ENCODE data around the gene TPM2. TPM values are rescaled to one million over a fixed set of nuclear protein-coding genes. Genes with fewer than 3 reads are reported as not detected.

Gene TPM2
- total RNA-seq, 1 donor = 911 TPM

GRCh38 chr9:35635730-35636129 lies 54.0 kb downstream of the TPM2 start:
- Histone ChIP-seq H3K4me1 (ENCODE audit: insufficient read depth, low read length) (peaks cover 12% of the 10 kb centered on the region), H3K36me3 (ENCODE audit: insufficient read depth, low read length) (no peaks in the 10 kb centered on the region), H2AFZ (ENCODE audit: low read length) (peak overlapping the region; percentile 51), H4K20me1 (ENCODE audit: insufficient read depth, low read length) (no peaks in the 10 kb centered on the region), H3K9me3 (ENCODE audit: low read depth, low read length) (no peaks in the 10 kb centered on the region), H3K27ac (ENCODE audit: low read depth, low read length) (no peak overlapping the region), H3K27me3 (ENCODE audit: insufficient read depth, low read length) (no peaks in the 10 kb centered on the region), H3K4me3 (ENCODE audit: insufficient read depth, low read length) (no peak overlapping the region), H3K4me2 (ENCODE audit: insufficient read depth, low read length) (no peak overlapping the region), H3K79me2 (ENCODE audit: insufficient read depth, low read length) (no peaks in the 10 kb centered on the region)
- no peak for TF ChIP-seq CTCF (IDR thresholded peaks at IDR 0.05; ENCODE audit: extremely low read depth, low read depth, low read length)
- no peak for DNase-seq (ENCODE audit: insufficient read length, low spot score, missing footprints)

Small RNA genes within 50 kb of the gene (small RNA-seq; reads per million reads assigned to genes)
- gene MIR6853 (0.74 reads per million, percentile 8 among the genes with 10 or more reads in this experiment), gene RMRP (not detected), gene RN7SL22P (not detected)

Other genes starting within 250 kb of the TPM2 start
- 25.0 and 28.6 TPM in 2 replicates for gene RUSC2, start 199.8 kb downstream of the TPM2 start, total RNA-seq
- 18.5 and 18.6 TPM in 2 replicates for gene TESK1, start 84.7 kb downstream of the TPM2 start, total RNA-seq
- 2.7 and 2.9 TPM in 2 replicates for gene CD72, start 71.5 kb downstream of the TPM2 start, total RNA-seq
- 0.36 TPM in 1 of 2 replicates, not detected in the other for gene SIT1, start 39.0 kb downstream of the TPM2 start, total RNA-seq
- gene RMRP, start 31.9 kb downstream of the TPM2 start, total RNA-seq = 88,726 and 110,601 TPM in 2 replicates
- gene CCDC107, start 31.6 kb downstream of the TPM2 start, total RNA-seq = 10.6 and 15.6 TPM in 2 replicates
- gene ARHGEF39, start 24.7 kb downstream of the TPM2 start, total RNA-seq = 0.36 and 0.88 TPM in 2 replicates
- not detected in 2 replicates for gene CA9, start 16.0 kb downstream of the TPM2 start, total RNA-seq
- gene TLN1, start 42.3 kb upstream of the TPM2 start, total RNA-seq = 306 and 376 TPM in 2 replicates
- 56.6 and 64.8 TPM in 2 replicates for gene CREB3, start 42.7 kb upstream of the TPM2 start, total RNA-seq
- 29.5 and 31.1 TPM in 2 replicates for gene GBA2, start 59.3 kb upstream of the TPM2 start, total RNA-seq
- gene RGP1, start 59.4 kb upstream of the TPM2 start, total RNA-seq = 16.5 and 18.5 TPM in 2 replicates
- not detected in 2 replicates for gene MSMP, start 64.4 kb upstream of the TPM2 start, total RNA-seq
- gene NPR2, start 101.7 kb upstream of the TPM2 start, total RNA-seq = 16.6 and 20.3 TPM in 2 replicates
- gene SPAG8, start 122.3 kb upstream of the TPM2 start, total RNA-seq = 0.88 and 2.2 TPM in 2 replicates
- 17.0 and 17.4 TPM in 2 replicates for gene HINT2, start 125.1 kb upstream of the TPM2 start, total RNA-seq
- not detected in 2 replicates for gene FAM221B, start 138.8 kb upstream of the TPM2 start, total RNA-seq
- gene TMEM8B, start 139.3 kb upstream of the TPM2 start, total RNA-seq = 2.1 and 2.5 TPM in 2 replicates
- not detected in 2 replicates for gene OR13J1, start 180.5 kb upstream of the TPM2 start, total RNA-seq
- 1.8 and 5.1 TPM in 2 replicates for gene HRCT1, start 216.3 kb upstream of the TPM2 start, total RNA-seq
- gene SPAAR, start 219.6 kb upstream of the TPM2 start, total RNA-seq = 0.29 and 0.72 TPM in 2 replicates